ENCODE data around the gene IL26.

Gene IL26

DNA sequence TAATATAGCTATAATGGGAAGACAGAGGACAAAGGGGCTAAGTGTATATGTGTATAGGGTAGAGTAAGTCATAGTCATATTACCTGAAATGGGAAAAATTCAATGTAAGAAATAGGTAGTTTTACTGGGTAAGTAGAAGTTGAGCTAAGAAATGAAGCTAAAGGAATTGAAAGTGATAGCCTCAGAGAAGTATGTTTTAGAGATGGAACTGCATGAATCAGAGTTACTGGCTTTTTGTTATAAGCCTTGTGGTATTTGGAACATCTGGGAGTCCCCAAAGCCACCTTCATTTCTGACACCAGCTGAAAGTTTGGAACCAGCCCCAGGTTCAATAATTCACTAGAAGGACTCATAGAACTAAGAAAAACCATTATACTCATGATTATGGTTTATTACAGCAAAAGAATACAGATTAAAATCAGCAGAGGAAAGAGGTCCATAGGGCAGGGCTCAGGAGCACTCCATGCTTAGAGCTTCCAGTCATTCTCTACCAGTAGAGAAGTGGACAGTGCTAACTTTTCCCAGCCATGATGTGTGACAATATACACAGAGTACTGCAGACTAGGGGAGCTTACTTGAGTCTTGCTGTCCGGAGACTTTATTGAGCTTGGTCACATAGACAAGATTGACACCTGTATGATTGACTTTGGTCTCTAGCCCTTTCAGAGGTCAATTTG is 56.3 kb downstream of the IL26 start:
- Histone ChIP-seq H3K27me3 (ENCODE audit: insufficient read depth, poor library complexity, severe bottlenecking) (no peaks in the 10 kb centered on the region), H3K4me3 (replicated peaks; ENCODE audit: insufficient read depth, low read length) (no peak overlapping the region), H3K27ac (replicated peaks) (no peak overlapping the region)
- TF ChIP-seq, protein P1, sequence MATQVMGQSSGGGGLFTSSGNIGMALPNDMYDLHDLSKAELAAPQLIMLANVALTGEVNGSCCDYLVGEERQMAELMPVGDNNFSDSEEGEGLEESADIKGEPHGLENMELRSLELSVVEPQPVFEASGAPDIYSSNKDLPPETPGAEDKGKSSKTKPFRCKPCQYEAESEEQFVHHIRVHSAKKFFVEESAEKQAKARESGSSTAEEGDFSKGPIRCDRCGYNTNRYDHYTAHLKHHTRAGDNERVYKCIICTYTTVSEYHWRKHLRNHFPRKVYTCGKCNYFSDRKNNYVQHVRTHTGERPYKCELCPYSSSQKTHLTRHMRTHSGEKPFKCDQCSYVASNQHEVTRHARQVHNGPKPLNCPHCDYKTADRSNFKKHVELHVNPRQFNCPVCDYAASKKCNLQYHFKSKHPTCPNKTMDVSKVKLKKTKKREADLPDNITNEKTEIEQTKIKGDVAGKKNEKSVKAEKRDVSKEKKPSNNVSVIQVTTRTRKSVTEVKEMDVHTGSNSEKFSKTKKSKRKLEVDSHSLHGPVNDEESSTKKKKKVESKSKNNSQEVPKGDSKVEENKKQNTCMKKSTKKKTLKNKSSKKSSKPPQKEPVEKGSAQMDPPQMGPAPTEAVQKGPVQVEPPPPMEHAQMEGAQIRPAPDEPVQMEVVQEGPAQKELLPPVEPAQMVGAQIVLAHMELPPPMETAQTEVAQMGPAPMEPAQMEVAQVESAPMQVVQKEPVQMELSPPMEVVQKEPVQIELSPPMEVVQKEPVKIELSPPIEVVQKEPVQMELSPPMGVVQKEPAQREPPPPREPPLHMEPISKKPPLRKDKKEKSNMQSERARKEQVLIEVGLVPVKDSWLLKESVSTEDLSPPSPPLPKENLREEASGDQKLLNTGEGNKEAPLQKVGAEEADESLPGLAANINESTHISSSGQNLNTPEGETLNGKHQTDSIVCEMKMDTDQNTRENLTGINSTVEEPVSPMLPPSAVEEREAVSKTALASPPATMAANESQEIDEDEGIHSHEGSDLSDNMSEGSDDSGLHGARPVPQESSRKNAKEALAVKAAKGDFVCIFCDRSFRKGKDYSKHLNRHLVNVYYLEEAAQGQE (IDR thresholded peaks at IDR 0.05; ENCODE audit: insufficient replicate concordance, low read depth): no peak
- TF ChIP-seq GABPA (IDR thresholded peaks at IDR 0.05; ENCODE audit: low read depth) (no peak), POLR2AphosphoS5 (IDR thresholded peaks at IDR 0.05; ENCODE audit: low read depth) (no peak), SPI1 (IDR thresholded peaks at IDR 0.05; ENCODE audit: borderline replicate concordance, low read depth) (no peak)
- TF ChIP-seq, protein P2, sequence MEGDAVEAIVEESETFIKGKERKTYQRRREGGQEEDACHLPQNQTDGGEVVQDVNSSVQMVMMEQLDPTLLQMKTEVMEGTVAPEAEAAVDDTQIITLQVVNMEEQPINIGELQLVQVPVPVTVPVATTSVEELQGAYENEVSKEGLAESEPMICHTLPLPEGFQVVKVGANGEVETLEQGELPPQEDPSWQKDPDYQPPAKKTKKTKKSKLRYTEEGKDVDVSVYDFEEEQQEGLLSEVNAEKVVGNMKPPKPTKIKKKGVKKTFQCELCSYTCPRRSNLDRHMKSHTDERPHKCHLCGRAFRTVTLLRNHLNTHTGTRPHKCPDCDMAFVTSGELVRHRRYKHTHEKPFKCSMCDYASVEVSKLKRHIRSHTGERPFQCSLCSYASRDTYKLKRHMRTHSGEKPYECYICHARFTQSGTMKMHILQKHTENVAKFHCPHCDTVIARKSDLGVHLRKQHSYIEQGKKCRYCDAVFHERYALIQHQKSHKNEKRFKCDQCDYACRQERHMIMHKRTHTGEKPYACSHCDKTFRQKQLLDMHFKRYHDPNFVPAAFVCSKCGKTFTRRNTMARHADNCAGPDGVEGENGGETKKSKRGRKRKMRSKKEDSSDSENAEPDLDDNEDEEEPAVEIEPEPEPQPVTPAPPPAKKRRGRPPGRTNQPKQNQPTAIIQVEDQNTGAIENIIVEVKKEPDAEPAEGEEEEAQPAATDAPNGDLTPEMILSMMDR (IDR thresholded peaks at IDR 0.05; ENCODE audit: insufficient read depth, low read length): no peak
- DNase-seq (ENCODE audit: low read depth in 1 of 2, low spot score in 1 of 2): no peak

DNA sequence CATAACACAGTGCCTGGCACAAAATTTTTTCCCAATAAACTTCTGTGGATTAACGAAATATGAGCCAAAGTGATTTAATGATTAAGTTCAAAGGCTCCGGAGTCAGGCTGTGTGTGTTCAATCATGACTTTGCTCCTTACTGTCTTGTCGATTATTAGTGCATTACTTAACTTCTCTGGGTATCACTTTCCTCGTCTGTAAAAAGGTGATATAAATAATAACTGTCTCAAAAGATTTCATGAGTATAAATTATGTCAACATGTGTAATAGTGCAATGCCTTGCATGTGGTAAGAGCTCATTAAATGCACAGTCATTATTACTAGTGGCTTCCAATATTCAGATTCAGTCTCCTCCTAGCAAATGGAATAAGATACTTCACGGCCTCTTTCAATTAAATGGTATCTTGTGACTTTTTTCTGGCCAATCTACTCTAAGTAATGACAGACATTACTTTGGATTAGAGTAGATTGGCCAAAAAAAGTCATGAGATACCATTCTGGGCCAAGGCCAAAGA is 59.2 kb downstream of the IL26 start:
- Histone ChIP-seq H3K27me3 (ENCODE audit: insufficient read depth, poor library complexity, severe bottlenecking) (peaks cover 2% of the 10 kb centered on the region), H3K27ac (replicated peaks) (no peak overlapping the region), H3K4me3 (replicated peaks; ENCODE audit: insufficient read depth, low read length) (no peak overlapping the region)
- DNase-seq (ENCODE audit: low read depth in 1 of 2, low spot score in 1 of 2): no peak
- TF ChIP-seq POLR2AphosphoS5 (IDR thresholded peaks at IDR 0.05; ENCODE audit: low read depth): no peak

DNA sequence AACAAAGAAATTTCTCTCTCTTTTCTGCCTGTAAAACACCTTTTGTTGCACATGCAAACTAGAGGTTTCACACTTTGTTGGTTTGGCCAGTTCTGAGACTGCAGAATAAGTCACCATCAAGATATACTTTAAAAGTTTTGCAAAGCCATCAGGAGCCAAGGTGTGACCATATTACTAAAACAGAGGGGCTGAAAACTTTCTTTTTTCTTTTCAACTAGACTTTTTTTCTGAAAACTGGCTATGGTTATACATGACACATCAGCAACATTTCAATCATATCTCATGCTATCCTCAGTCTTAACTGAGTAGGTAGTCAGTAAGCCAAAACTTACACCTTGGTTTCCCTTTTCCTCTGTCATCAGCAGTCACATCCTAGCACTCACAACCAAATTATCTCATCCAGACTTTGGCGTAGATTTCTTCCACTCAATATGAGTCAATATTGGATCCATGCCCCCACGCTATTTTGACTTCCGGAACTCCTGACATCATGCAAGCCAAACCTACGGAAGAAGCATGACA is 62.0 kb downstream of the IL26 start:
- Histone ChIP-seq H3K27ac (replicated peaks) (no peak overlapping the region), H3K4me3 (replicated peaks; ENCODE audit: insufficient read depth, low read length) (no peak overlapping the region), H3K27me3 (ENCODE audit: insufficient read depth, poor library complexity, severe bottlenecking) (peaks cover 6% of the 10 kb centered on the region)
- no peak for TF ChIP-seq SPI1 (IDR thresholded peaks at IDR 0.05; ENCODE audit: borderline replicate concordance, low read depth)
- no peak for TF ChIP-seq GABPA (IDR thresholded peaks at IDR 0.05; ENCODE audit: low read depth)
- TF ChIP-seq POLR2AphosphoS5 (IDR thresholded peaks at IDR 0.05; ENCODE audit: low read depth): no peak
- TF ChIP-seq, protein P2 (IDR thresholded peaks at IDR 0.05; ENCODE audit: insufficient read depth, low read length): no peak
- TF ChIP-seq, protein P1 (IDR thresholded peaks at IDR 0.05; ENCODE audit: insufficient replicate concordance, low read depth): no peak
- no peak for DNase-seq (ENCODE audit: low read depth in 1 of 2, low spot score in 1 of 2)

DNA sequence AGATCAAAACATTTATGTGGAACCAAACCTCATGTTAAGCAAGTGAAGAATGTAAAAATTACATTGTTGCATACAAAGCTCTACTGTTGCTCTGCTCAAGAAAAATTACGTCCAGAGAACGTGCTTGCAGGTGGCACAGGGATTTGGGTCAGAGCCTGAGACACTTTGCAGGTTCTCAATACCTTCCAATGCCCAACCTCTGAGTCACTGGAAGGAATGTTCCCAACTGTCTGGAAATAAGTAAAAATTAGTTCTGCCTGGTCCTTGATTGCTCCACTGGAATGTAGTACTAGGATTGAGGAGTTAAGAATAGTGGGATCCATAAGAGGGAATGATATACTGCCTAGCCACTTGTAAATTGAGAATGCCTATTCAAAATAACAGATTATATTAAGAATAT is 63.2 kb downstream of the IL26 start:
- Histone ChIP-seq H3K4me3 (replicated peaks; ENCODE audit: insufficient read depth, low read length) (no peak overlapping the region), H3K27ac (replicated peaks) (no peak overlapping the region), H3K27me3 (ENCODE audit: insufficient read depth, poor library complexity, severe bottlenecking) (peaks cover 6% of the 10 kb centered on the region)
- DNase-seq (ENCODE audit: low read depth in 1 of 2, low spot score in 1 of 2): no peak
- TF ChIP-seq GABPA (IDR thresholded peaks at IDR 0.05; ENCODE audit: low read depth) (no peak), POLR2AphosphoS5 (IDR thresholded peaks at IDR 0.05; ENCODE audit: low read depth) (no peak), SPI1 (IDR thresholded peaks at IDR 0.05; ENCODE audit: borderline replicate concordance, low read depth) (no peak)
- TF ChIP-seq, protein P2 (IDR thresholded peaks at IDR 0.05; ENCODE audit: insufficient read depth, low read length): no peak
- TF ChIP-seq, protein P1 (IDR thresholded peaks at IDR 0.05; ENCODE audit: insufficient replicate concordance, low read depth): no peak

Measured in HL-60 (cell line).